Left cardiac atrium (tissue), 4 donors: ENCODE measurements around the gene BEND2. TPM values are rescaled to one million over a fixed set of nuclear protein-coding genes. Genes with fewer than 3 reads are reported as not detected.

Experiments used
- ATAC-seq, 2 donors: fragments of 200-7000 bp; cut with Tn5 transposase; one replicate each; pipeline ENCODE4 v1.9.1; 2020; ENCODE audit warnings: mild to moderate bottlenecking in 2 of 2, moderate library complexity in 2 of 2
- DNase-seq: peaks from one replicate; pipeline ENCODE4 v3.0.0-alpha.2; 2020
- intact Hi-C, 2 donors: fragments of 100-400 bp; cut with DNase I; formaldehyde crosslinking; loops; one replicate each; pipeline versions ENCODE4 v1.14.1 to v1.15.1; 2022 to 2023
- total RNA-seq, 2 donors: library from RNA; stranded (reverse); fragmentation: NEBNext Ultra II Directional; extraction: Animal tissue kit (Norgen Biotek cat#: 25700); gene quantifications; one replicate each; pipeline ENCODE4 v1.2.1, GENCODE V29; 2021
- donor health status: DM: no; HTN: yes; CAD: no.
- donor health status: DM: no; HTN: yes; CAD: no; lungs with severe emphysema.
- donor health status: DM: yes; HTN: yes; CAD: no.
- donor health status: Dilated cardiomyopathy.

The BEND2 gene
- total RNA-seq, 2 donors from 2014 or later, result 0.08 TPM; not detected in 1

DNA sequence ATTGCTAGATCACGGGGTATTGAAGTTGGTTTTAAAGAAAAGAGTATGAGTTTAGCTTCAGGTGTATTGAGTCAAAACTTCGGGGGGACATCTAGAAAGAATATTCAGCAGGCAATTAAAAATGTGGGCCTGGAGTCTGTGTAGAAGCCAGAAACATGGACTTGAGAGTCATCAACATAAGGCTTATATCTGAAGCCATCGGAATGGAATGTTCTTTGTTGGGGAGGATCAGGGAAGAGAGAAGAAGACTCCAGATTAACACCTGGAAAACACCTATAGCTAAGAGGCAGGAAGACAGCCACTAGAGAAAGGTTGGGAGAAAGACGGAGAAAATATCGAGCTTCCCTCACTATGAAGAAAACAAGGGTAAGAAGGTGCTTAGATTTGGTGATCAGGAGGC, 69.5 kb downstream of the BEND2 start:
- intact Hi-C loops, result no loop called here
- no peak for ATAC-seq
- DNase-seq, result no peak

DNA sequence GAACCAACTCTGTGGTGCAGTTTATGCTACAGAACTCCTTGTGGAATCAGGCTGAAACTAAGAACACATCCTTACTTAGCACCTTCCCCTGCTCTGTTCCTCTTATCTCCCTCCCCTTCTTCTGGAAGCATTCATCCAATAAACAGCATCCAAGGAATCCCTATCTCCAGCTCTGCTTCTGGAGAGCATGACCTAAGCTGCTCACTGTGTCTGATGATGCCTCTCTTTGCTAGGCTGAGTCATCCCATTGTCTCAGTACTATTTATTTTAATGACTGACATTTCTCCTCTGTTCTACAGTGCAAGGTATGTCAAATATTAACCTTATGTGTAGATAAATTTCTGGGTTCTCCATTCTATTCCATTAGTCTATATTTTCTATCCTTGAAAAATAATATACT, 71.2 kb downstream of the BEND2 start:
- intact Hi-C loops, result no loop called here
- DNase-seq (no peak), ATAC-seq (peak in 1 of 2 donors; percentile 74)

DNA sequence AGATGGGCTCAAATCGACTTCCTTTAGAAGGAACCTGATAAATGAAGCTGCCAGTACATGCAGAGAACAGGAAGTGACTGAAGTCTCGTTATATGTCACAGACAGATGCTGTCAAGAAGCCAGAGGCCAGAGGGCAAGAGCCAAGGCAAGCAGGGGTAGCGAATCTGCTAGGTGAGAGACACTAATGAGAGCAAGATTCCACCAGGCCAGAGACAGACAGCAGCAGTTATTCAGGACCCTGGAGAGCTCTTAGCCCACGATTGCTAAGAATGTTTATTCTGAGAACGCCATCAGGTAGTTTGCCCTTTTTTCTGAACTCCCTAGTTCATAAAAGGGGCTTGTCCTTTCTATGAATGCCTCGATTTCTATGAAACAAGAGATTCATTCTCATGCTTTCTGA, 73.7 kb downstream of the BEND2 start:
- intact Hi-C loops, result no loop called here
- ATAC-seq, result no peak
- DNase-seq, result no peak

DNA sequence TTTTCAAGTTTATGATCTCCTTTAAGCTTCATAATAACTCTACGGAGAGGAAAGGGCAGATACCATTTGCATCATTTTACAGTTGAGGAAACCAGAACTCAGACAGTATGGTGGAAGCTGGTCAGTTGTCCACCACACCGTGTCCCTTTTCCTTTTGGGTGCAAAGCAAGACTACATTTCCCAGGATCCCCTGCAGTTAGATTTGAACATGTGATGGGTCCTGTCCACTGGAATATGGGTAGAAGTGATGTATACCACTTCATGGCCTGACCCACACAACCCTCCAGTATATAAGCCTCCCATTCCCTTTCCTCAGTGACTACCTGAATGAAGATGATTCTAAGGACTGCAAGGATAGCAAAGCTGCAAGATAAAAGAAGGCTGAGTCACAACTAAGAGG, 74.7 kb downstream of the BEND2 start:
- intact Hi-C loops, result no loop called here
- no peak for ATAC-seq
- no peak for DNase-seq

DNA sequence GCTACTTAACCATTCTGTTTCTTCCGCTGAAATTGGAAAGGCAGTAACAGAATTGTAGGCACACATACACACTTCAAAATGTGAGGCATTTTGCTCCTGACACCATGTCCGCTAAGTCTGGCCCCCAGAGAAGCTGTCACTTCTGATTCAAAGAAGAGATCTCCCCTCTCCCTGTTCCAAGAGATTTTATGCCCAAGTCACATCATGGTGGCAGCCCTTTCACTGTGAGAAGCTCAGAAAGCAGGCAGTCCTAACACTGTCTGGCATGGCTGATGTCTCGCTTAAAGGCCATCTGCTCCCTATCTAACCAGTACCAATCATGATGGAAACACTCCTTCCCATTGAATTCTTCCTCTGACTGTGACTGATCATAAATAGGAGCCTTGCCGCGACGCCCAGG, 83.9 kb downstream of the BEND2 start:
- ATAC-seq, result no peak

DNA sequence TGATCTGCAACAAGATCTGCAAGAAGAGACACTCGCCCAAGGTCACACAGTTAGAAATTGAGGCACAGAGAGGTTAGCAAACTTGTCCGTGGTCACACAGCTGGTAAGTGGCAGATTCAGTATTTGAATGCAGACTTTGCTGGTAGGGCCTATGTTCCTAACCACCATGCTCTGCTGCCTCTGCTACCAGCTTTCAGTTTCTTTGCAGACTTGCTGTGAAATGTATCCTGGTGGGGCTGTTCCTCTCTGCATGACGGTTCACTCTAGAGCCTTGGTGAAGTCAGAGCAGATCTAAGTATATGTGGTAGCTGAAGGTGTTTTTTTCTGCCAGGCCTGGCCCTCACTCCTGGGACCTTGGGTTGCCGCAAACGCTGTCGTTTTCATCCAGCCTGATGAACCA, 87.1 kb downstream of the BEND2 start:
- ATAC-seq, result no peak
- DNase-seq, result no peak
- intact Hi-C loops, result no loop called here

More for the DNA sequence above, 83.9 kb downstream of the BEND2 start:
- intact Hi-C loops, result no loop called here
- no peak for DNase-seq

DNA sequence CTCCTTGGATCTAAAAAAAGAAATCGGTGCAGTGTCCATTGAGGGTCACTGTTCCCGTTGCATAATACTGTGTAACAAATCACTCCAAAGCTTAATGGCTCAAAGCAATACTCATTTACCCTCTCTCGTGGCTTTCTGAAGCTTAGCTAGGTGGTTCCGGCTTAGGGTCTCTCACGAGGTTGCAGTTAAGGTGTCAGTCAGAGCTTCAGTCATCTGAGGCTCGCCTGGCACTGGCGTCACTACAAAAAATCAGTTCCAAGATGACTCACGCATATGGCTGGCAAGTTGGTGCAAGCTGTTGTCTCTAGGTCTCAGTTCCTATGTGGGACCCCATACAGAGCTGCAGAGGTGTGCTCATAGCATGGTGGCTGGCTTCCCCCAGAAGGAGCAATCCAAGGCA, 91.0 kb downstream of the BEND2 start:
- DNase-seq (no peak), ATAC-seq (no peak)
- intact Hi-C loops, result no loop called here

DNA sequence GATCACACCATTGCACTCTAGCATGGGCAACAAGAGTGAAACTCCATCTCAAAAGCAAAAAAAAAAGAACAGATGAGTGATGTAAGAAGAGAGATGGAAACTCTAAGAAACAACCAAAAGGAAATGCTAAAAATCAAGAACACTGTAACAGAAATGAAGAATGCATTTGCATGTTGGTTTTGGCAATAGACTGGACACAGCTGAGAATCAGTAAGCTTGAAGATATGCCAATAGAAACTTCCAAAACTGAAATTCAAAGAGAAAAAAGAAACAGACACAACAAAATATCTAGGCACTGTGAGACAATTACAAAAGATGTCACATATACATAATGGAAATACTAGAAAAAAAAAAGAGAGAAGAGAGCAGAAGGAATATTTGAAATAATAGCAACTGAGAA, 93.7 kb downstream of the BEND2 start:
- intact Hi-C loops, result no loop called here
- DNase-seq (no peak), ATAC-seq (no peak)

DNA sequence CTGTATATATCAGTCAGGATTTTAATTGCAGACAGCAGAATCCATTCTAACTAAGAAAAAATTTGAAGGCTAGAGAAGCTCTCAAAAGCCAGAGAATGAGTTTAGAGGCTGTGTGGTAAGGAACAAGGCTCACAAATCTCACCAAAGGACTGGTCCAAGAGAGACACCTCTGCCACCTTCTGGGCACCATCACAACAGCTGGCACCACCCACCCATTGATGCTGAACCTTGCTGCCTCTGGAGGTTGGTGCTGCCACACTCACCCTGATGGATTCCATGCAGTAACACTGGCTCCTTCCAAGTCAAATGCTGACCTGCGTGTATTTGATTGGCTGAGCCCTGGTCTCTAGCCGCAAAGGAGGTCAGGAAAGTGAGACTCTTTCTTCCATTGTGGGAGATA, 100.8 kb downstream of the BEND2 start:
- intact Hi-C loops, result no loop called here
- DNase-seq (no peak), ATAC-seq (no peak)

Other genes starting within 250 kb of the BEND2 start
- gene SCML2, start 133.8 kb upstream of the BEND2 start, total RNA-seq, result 1 to 10 TPM; 1.5 to 1.8 TPM
- 1 to 10 TPM; 8.1 to 8.3 TPM for gene CDKL5, start 204.7 kb upstream of the BEND2 start, total RNA-seq